H1 (cell line): ENCODE results near the gene BSND. TPM values are rescaled to one million over a fixed set of nuclear protein-coding genes. Genes with fewer than 3 reads are reported as not detected.

Source experiments
- CTCF ChIA-PET: fragments of 300-600 bp; sonication (Branson Sonifier 250); formaldehyde crosslinking; loops from one replicate; lab custom pipeline; 2021; ENCODE audit not compliant: partially characterized antibody; lab: Charles Lee
- POLR2A ChIA-PET: fragments of 300-600 bp; sonication (Branson Sonifier 250); formaldehyde crosslinking; loops from one replicate; lab custom pipeline; 2021; ENCODE audit warnings: inconsistent platforms; ENCODE audit not compliant: partially characterized antibody; lab: Charles Lee
- DNase-seq, 2 experiments: peaks; one replicate each; pipeline versions ENCODE4 v3.0.0 to v3.0.0-alpha.2; 2010 to 2022; ENCODE audit warnings: low spot score in 2 of 2, low read depth in 1 of 2, mixed read lengths in 1 of 2
- FAIRE-seq: peaks from 2 replicates; lab custom pipeline; 2011; peaks lifted over from hg19 to GRCh38; lab: Jason Lieb, UNC
- H2AFZ ChIP-seq: 2 replicates; pipeline ENCODE4 v1.8.1; 2012; ENCODE audit warnings: low read length, inconsistent platforms
- H2AK5ac ChIP-seq: 2 replicates; pipeline ENCODE4 v1.6.1; 2013; ENCODE audit warnings: low read depth, low read length
- H2BK120ac ChIP-seq: replicated peaks from 2 replicates; pipeline ENCODE3; 2013; ENCODE audit warnings: low read depth, low read length, inconsistent platforms
- H2BK12ac ChIP-seq: 2 replicates; pipeline ENCODE4 v1.6.1; 2013; ENCODE audit warnings: low read depth, low read length
- H2BK15ac ChIP-seq: 2 replicates; pipeline ENCODE4 v1.6.1; 2013; ENCODE audit warnings: low read length
- H2BK20ac ChIP-seq: 2 replicates; pipeline ENCODE4 v1.6.1; 2013; ENCODE audit warnings: low read length
- H2BK5ac ChIP-seq: 2 replicates; pipeline ENCODE4 v1.6.1; 2013; ENCODE audit warnings: low read depth, low read length
- H3K14ac ChIP-seq: 2 replicates; pipeline ENCODE4 v1.6.1; 2013; ENCODE audit warnings: inconsistent platforms; ENCODE audit not compliant: insufficient read length
- H3K18ac ChIP-seq: 2 replicates; pipeline ENCODE4 v1.6.1; 2013; ENCODE audit warnings: low read length; ENCODE audit errors: extremely low read depth
- H3K23ac ChIP-seq: 2 replicates; pipeline ENCODE4 v1.6.1; 2013; ENCODE audit warnings: inconsistent platforms; ENCODE audit not compliant: insufficient read length
- H3K23me2 ChIP-seq: 2 replicates; pipeline ENCODE4 v1.6.1; 2013; ENCODE audit warnings: low read depth, low read length
- H3K27ac ChIP-seq: 2 replicates; pipeline ENCODE4 v1.6.1; 2011; ENCODE audit warnings: low read depth, low read length, inconsistent platforms
- H3K27me3 ChIP-seq, 4 experiments: replicated peaks in 1 of 4; 1 replicate in 1 of 4; 2 replicates in 3 of 4; pipeline versions ENCODE4 v1.6.1 to v1.8.1; 2011 to 2013; ENCODE audit warnings: low read length in 3 of 4, mild to moderate bottlenecking in 3 of 4, inconsistent platforms in 2 of 4, mixed read lengths in 2 of 4, moderate library complexity in 1 of 4; ENCODE audit not compliant: control insufficient read depth in 3 of 4, insufficient read depth in 3 of 4; ENCODE audit errors: extremely low read depth in 1 of 4
- H3K36me3 ChIP-seq, 4 experiments: 2 replicates each; pipeline versions ENCODE4 v1.6.1 to v1.8.1; 2011 to 2013; ENCODE audit warnings: mild to moderate bottlenecking in 4 of 4, low read length in 3 of 4, moderate library complexity in 2 of 4, control low read depth in 1 of 4, inconsistent platforms in 1 of 4; ENCODE audit not compliant: insufficient read depth in 4 of 4, control insufficient read depth in 2 of 4
- H3K4ac ChIP-seq: replicated peaks from 2 replicates; pipeline ENCODE3; 2013; ENCODE audit warnings: low read length, low read depth, mixed read lengths, inconsistent platforms; ENCODE audit not compliant: insufficient read length
- H3K4me1 ChIP-seq, 4 experiments: replicated peaks in 1 of 4; 1 replicate in 1 of 4; 2 replicates in 3 of 4; pipeline versions ENCODE4 v1.6.1 to v1.8.1; 2011 to 2013; ENCODE audit warnings: low read length in 3 of 4, inconsistent platforms in 2 of 4, mixed read lengths in 1 of 4; ENCODE audit not compliant: insufficient read depth in 4 of 4, control insufficient read depth in 3 of 4
- H3K4me2 ChIP-seq, 2 experiments: 2 replicates each; pipeline versions ENCODE4 v1.6.1 to v1.8.1; 2011 to 2013; ENCODE audit warnings: low read depth in 2 of 2, low read length in 2 of 2, control low read depth in 1 of 2, inconsistent platforms in 1 of 2, mild to moderate bottlenecking in 1 of 2; ENCODE audit not compliant: insufficient read depth in 1 of 2
- H3K4me3 ChIP-seq, 4 experiments: fragments of 200-600, 300-600 bp in 1 of 4; sonication (generic), shearing (Covaris generic), sonication (Bioruptor Twin) in 1 of 4; 2 replicates each; pipeline versions ENCODE4 v1.5.1 to v1.8.1; 2011 to 2016; ENCODE audit warnings: low read length in 4 of 4, low read depth in 3 of 4, control low read depth in 2 of 4, inconsistent platforms in 2 of 4, mild to moderate bottlenecking in 2 of 4, mixed read lengths in 1 of 4, moderate library complexity in 1 of 4; ENCODE audit not compliant: insufficient read depth in 2 of 4; ENCODE audit errors: extremely low read depth in 1 of 4
- H3K56ac ChIP-seq: replicated peaks from 2 replicates; pipeline ENCODE3; 2013; ENCODE audit warnings: low read depth, mild to moderate bottlenecking, mixed read lengths, low read length, inconsistent platforms; ENCODE audit not compliant: insufficient read length
- H3K79me1 ChIP-seq: 2 replicates; pipeline ENCODE4 v1.6.1; 2013; ENCODE audit warnings: low read depth, low read length, control low read depth
- H3K79me2 ChIP-seq, 2 experiments: 2 replicates each; pipeline versions ENCODE4 v1.6.1 to v1.8.1; 2012 to 2013; ENCODE audit warnings: low read length in 2 of 2, mild to moderate bottlenecking in 2 of 2, inconsistent platforms in 1 of 2; ENCODE audit not compliant: insufficient read depth in 2 of 2, control insufficient read depth in 1 of 2
- H3K9ac ChIP-seq, 4 experiments: replicated peaks in 1 of 4; 1 replicate in 1 of 4; 2 replicates in 3 of 4; pipeline versions ENCODE4 v1.6.1 to v1.8.1; 2011 to 2013; ENCODE audit warnings: low read depth in 3 of 4, low read length in 3 of 4, control low read depth in 2 of 4, mild to moderate bottlenecking in 2 of 4, moderate library complexity in 2 of 4, inconsistent platforms in 1 of 4; ENCODE audit errors: extremely low read depth in 1 of 4
- H3K9me3 ChIP-seq, 2 experiments: 2 replicates each; pipeline versions ENCODE4 v1.6.1 to v1.8.1; 2012 to 2013; ENCODE audit warnings: mild to moderate bottlenecking in 2 of 2, moderate library complexity in 2 of 2, control low read depth in 1 of 2, inconsistent platforms in 1 of 2, low read depth in 1 of 2, low read length in 1 of 2, mixed read lengths in 1 of 2; ENCODE audit not compliant: insufficient read depth in 2 of 2
- H4K20me1 ChIP-seq, 2 experiments: replicated peaks in 1 of 2; 2 replicates each; pipeline versions ENCODE3 to v1.8.1; 2011 to 2013; ENCODE audit warnings: inconsistent platforms in 2 of 2, low read length in 2 of 2, mild to moderate bottlenecking in 1 of 2; ENCODE audit not compliant: insufficient read depth in 2 of 2, control insufficient read depth in 1 of 2
- H4K5ac ChIP-seq: 2 replicates; pipeline ENCODE4 v1.6.1; 2013; ENCODE audit warnings: low read length, low read depth, mixed read lengths, inconsistent platforms; ENCODE audit not compliant: insufficient read length
- H4K8ac ChIP-seq: 2 replicates; pipeline ENCODE4 v1.8.0; 2013; ENCODE audit warnings: mild to moderate bottlenecking, moderate library complexity, low read length, inconsistent platforms; ENCODE audit not compliant: insufficient read depth; ENCODE audit errors: extremely low read depth
- H4K91ac ChIP-seq: replicated peaks from 2 replicates; pipeline ENCODE3; 2013; ENCODE audit warnings: low read length, mixed read lengths, inconsistent platforms; ENCODE audit not compliant: insufficient read length
- ATF2 ChIP-seq: IDR thresholded peaks from 2 replicates; pipeline ENCODE4 v1.6.1; 2012; ENCODE audit warnings: low read length, inconsistent platforms
- CBX5 ChIP-seq: fragments of 300-800, 300-1000 bp; sonication (generic); IDR thresholded peaks from 2 replicates; pipeline ENCODE4 v1.7.1; 2016; ENCODE audit warnings: antibody characterized with exemption, low read length, low read depth
- FOSL1 ChIP-seq: IDR thresholded peaks from 2 replicates; pipeline ENCODE4 v1.6.1; 2011; ENCODE audit warnings: mild to moderate bottlenecking, low read depth, low read length, moderate library complexity; ENCODE audit not compliant: insufficient read depth
- GABPA ChIP-seq: IDR thresholded peaks from 2 replicates; pipeline ENCODE4 v1.6.1; 2011; ENCODE audit warnings: mild to moderate bottlenecking, low read length, moderate library complexity, borderline replicate concordance; ENCODE audit not compliant: insufficient read depth
- POU5F1 ChIP-seq: IDR thresholded peaks from 2 replicates; pipeline ENCODE4 v1.6.1; 2011; ENCODE audit warnings: low read depth, mild to moderate bottlenecking, low read length, moderate library complexity
- SAP30 ChIP-seq: fragments of 300-600 bp; sonication (generic); IDR thresholded peaks from 2 replicates; pipeline ENCODE4 v1.7.1; 2012; ENCODE audit warnings: low read length, moderate library complexity, mild to moderate bottlenecking, inconsistent platforms; ENCODE audit not compliant: insufficient read depth, insufficient replicate concordance
- SIRT6 ChIP-seq: IDR thresholded peaks from one replicate; pipeline ENCODE4 v1.7.1; 2012; ENCODE audit warnings: low read length, inconsistent platforms
- ZNF274 ChIP-seq: IDR thresholded peaks from 2 replicates; pipeline ENCODE4 v1.7.0; 2012; ENCODE audit warnings: low read length, borderline replicate concordance; ENCODE audit errors: extremely low read depth
- WGBS, 2 experiments: shearing (Covaris generic) in 1 of 2; methylation state at CpG; one replicate each; pipeline versions ENCODE4 v1.1.6 to v1.1.7; 2013 to 2015; ENCODE audit warnings: low lambda C conversion rate in 2 of 2, mixed read lengths in 2 of 2, inconsistent platforms in 1 of 2, low coverage in 1 of 2, missing lambda C conversion rate in 1 of 2; ENCODE audit not compliant: insufficient replicate concordance in 2 of 2, insufficient coverage in 1 of 2, insufficient read length in 1 of 2; ENCODE audit errors: extremely low coverage in 1 of 2, missing lambda C conversion rate in 1 of 2; 5-methylcytosine and 5-hydroxymethylcytosine counted together
- polyA plus RNA-seq, 7 experiments: library from polyadenylated mRNA; depleted of rRNA in 3 of 7; stranded (reverse) in 5 of 7; unstranded in 2 of 7; fragments of >200 nt in 5 of 7; fragments of 200-250 nt in 2 of 7; gene quantifications; 1 replicate in 5 of 7; 2 replicates in 1 of 7; 4 replicates in 1 of 7; pipeline versions ENCODE4 v1.2.1 to v1.2.3, GENCODE V29; 2011 to 2013; ENCODE audit warnings: missing spikeins in 2 of 7, mixed read lengths in 2 of 7
- total RNA-seq: library from RNA; stranded (reverse); fragmentation: NEBNext Ultra II Directional; extraction: Animal tissue kit (Norgen Biotek cat#: 25700); gene quantifications from 2 replicates; pipeline ENCODE4 v1.2.1, GENCODE V29; 2021
- TF ChIP-seq, protein P1 (sequence below): IDR thresholded peaks from 2 replicates; pipeline ENCODE4 v1.6.1; 2012; ENCODE audit warnings: inconsistent platforms
- TF ChIP-seq, protein P2 (sequence below): IDR thresholded peaks from 2 replicates; pipeline ENCODE4 v1.6.1; 2011; ENCODE audit warnings: low read depth, mild to moderate bottlenecking, low read length; ENCODE audit not compliant: insufficient read depth

The BSND gene
- total and polyA plus RNA-seq, 2 of the 8 experiments (the other 6 are each of a cell fraction or from before 2014, with no cell fraction given) = 0.43 to 0.68 TPM

GRCh38 chr1:55040933-55041494 is 42.3 kb downstream of the BSND start:
- H4K20me1 ChIP-seq = peaks cover 0 to 22% of the 10 kb centered on the region in 2 experiments
- H3K9ac ChIP-seq = no peak overlapping the region; a peak in 1 of 7 replicates
- H3K23ac ChIP-seq = no peak overlapping the region
- WGBS, 2 experiments = 74% methylated on average over 5 of the region's 5 CpGs; no CpG with 5 or more reads in 1 of the 2 experiments
- no peaks in the 10 kb centered on the region for H3K9me3 ChIP-seq
- H3K4me1 ChIP-seq = peaks cover 0 to 13% (median 9%) of the 10 kb centered on the region in 4 experiments; a peak in 6 of 7 replicates
- H2BK12ac ChIP-seq = no peak overlapping the region
- no peak overlapping the region for H2AFZ ChIP-seq
- H3K27me3 ChIP-seq = peaks cover 9 to 39% (median 37%) of the 10 kb centered on the region in 4 experiments
- peaks cover 0 to 14% (median 0%) of the 10 kb centered on the region in 4 experiments; a peak in 1 of 8 replicates for H3K36me3 ChIP-seq
- no peak overlapping the region for H3K27ac ChIP-seq
- no peak overlapping the region for H2BK20ac ChIP-seq
- peaks cover 6 to 16% of the 10 kb centered on the region in 2 experiments; a peak in 2 of 4 replicates for H3K79me2 ChIP-seq
- no peak overlapping the region for H3K18ac ChIP-seq
- peak overlapping the region; percentile 12 to 65 (median 52); a peak in 6 of 8 replicates for H3K4me3 ChIP-seq
- CTCF ChIA-PET = interaction anchor here (0.7 to 2.0 kb wide), 10 partner anchors 8 to 240 kb away, joined by 3 to 9 read pairs (median 4); partner anchors contain the start of gene TTC22
- H4K8ac ChIP-seq = no peak overlapping the region
- H4K91ac ChIP-seq = no peak overlapping the region
- H2BK15ac ChIP-seq = no peak overlapping the region
- peak overlapping the region; percentile 89 to 99 for H3K4me2 ChIP-seq
- H2AK5ac ChIP-seq = no peak overlapping the region
- no peak overlapping the region for H2BK5ac ChIP-seq
- POLR2A ChIA-PET = no interaction called here
- FAIRE-seq = no peak
- no peak overlapping the region for H3K14ac ChIP-seq
- no peak overlapping the region for H3K4ac ChIP-seq
- H2BK120ac ChIP-seq = no peak overlapping the region
- no peaks in the 10 kb centered on the region; the same call in none of the 2 replicates for H3K79me1 ChIP-seq
- H4K5ac ChIP-seq = no peak overlapping the region
- DNase-seq = no peak
- H3K23me2 ChIP-seq = peaks cover 13% of the 10 kb centered on the region; the same call in 1 of the 2 replicates
- no peak overlapping the region for H3K56ac ChIP-seq
- TF ChIP-seq, protein P1, sequence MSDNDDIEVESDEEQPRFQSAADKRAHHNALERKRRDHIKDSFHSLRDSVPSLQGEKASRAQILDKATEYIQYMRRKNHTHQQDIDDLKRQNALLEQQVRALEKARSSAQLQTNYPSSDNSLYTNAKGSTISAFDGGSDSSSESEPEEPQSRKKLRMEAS = no peak
- TF ChIP-seq CBX5 = no peak
- no peak for TF ChIP-seq GABPA
- no peak for TF ChIP-seq SAP30
- TF ChIP-seq ATF2 = no peak
- TF ChIP-seq, protein P2, sequence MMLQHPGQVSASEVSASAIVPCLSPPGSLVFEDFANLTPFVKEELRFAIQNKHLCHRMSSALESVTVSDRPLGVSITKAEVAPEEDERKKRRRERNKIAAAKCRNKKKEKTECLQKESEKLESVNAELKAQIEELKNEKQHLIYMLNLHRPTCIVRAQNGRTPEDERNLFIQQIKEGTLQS = no peak
- no peak for TF ChIP-seq SIRT6
- no peak for TF ChIP-seq FOSL1
- TF ChIP-seq POU5F1 = no peak
- no peak for TF ChIP-seq ZNF274
